Endothelial cell (in vitro differentiated cells): Measurements from ENCODE around the gene GPHB5. TPM values are rescaled to one million over a fixed set of nuclear protein-coding genes. Genes with fewer than 3 reads are reported as not detected.

Experiments
- DNase-seq: peaks from one replicate; pipeline ENCODE4 v3.0.0; 2021; ENCODE audit warnings: low spot score
- H3K27ac Mint-ChIP-seq: one replicate; pipeline ENCODE4 v1.8.0; 2021; ENCODE audit warnings: mixed read lengths, inconsistent platforms; ENCODE audit not compliant: unreplicated experiment
- H3K27me3 Mint-ChIP-seq: one replicate; pipeline ENCODE4 v1.8.0; 2021; ENCODE audit warnings: mild to moderate bottlenecking, moderate library complexity, mixed read lengths, inconsistent platforms; ENCODE audit not compliant: unreplicated experiment
- H3K36me3 Mint-ChIP-seq: one replicate; pipeline ENCODE4 v1.8.0; 2021; ENCODE audit warnings: mild to moderate bottlenecking, low read depth, mixed read lengths, inconsistent platforms; ENCODE audit not compliant: unreplicated experiment
- H3K4me1 Mint-ChIP-seq: one replicate; pipeline ENCODE4 v1.8.0; 2021; ENCODE audit warnings: mild to moderate bottlenecking, mixed read lengths, inconsistent platforms; ENCODE audit not compliant: unreplicated experiment
- H3K4me3 Mint-ChIP-seq: one replicate; pipeline ENCODE4 v1.8.0; 2021; ENCODE audit warnings: mild to moderate bottlenecking, mixed read lengths, inconsistent platforms; ENCODE audit not compliant: unreplicated experiment
- H3K9me3 Mint-ChIP-seq: one replicate; pipeline ENCODE4 v1.8.0; 2021; ENCODE audit warnings: mixed read lengths, inconsistent platforms; ENCODE audit not compliant: unreplicated experiment
- CTCF ChIP-seq: fragments of 200-600 bp; sonication (generic); IDR thresholded peaks from one replicate; pipeline ENCODE4 v1.5.0; 2021; ENCODE audit warnings: antibody characterized with exemption; ENCODE audit not compliant: unreplicated experiment
- total RNA-seq: library from RNA; stranded (reverse); fragmentation: NEBNext Ultra II Directional; extraction: Animal tissue kit (Norgen Biotek cat#: 25700); gene quantifications from one replicate; pipeline ENCODE4 v1.2.1, GENCODE V29; 2021; ENCODE audit not compliant: unreplicated experiment

The GPHB5 gene
- total RNA-seq, 1 donor from 2014 or later, result not detected

DNA sequence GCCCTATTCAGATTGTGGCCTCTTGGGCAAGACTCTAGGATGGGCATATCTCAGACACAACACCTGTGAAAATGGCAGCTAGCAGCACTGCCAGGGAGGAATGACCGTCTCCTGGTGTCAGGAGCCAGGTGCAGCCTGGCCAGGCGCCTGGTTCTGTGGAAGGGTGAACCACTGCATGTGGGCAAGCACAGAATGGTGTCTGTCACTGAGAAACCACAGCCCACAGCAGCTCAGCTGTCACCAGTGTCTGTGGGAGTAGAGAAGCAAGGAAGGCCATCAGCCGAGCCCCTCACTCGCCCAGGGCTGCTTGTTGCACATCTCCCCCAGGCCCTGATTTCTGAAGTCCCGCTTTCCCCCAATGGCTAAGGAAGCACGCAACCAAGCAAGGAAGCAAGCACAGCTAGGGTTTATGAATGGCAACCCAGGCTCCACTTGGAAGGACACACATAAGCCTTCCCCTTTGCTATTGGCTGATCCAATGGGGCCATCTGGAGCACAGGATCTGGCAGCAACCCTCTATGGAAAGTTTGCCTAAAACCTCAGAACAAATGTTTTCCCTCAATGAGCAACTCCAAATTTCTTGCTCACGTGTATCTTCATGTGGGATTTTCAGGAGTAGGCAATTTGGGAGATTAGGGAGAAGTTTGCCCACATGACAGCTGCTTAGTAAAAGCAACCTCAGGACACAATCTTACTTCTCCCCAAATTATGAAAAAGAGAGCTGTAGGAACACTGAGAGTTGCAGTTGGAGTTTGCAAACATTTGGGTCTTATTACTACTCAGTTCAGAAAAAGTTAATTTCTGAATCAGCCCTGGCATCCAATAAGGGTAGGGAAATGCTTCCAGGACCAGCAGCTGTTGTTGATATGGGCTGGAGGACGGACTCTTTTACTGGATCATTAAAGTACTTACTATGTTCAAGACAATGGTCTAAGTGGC is 44.7 kb downstream of the GPHB5 start:
- Mint-ChIP-seq H3K9me3 (no peaks in the 10 kb centered on the region), H3K4me1 (no peaks in the 10 kb centered on the region), H3K4me3 (no peak overlapping the region), H3K27ac (peak overlapping the region; percentile 13), H3K27me3 (no peaks in the 10 kb centered on the region), H3K36me3 (peaks cover 25% of the 10 kb centered on the region)
- no peak for TF ChIP-seq CTCF
- no peak for DNase-seq

GRCh38 chr14:63273129-63273528 is 45.6 kb downstream of the GPHB5 start:
- no peaks in the 10 kb centered on the region for H3K27me3 Mint-ChIP-seq
- no peak for DNase-seq
- H3K4me3 Mint-ChIP-seq, result no peak overlapping the region
- no peak overlapping the region for H3K27ac Mint-ChIP-seq
- H3K9me3 Mint-ChIP-seq, result no peaks in the 10 kb centered on the region
- H3K36me3 Mint-ChIP-seq, result peaks cover 31% of the 10 kb centered on the region
- H3K4me1 Mint-ChIP-seq, result no peaks in the 10 kb centered on the region
- no peak for TF ChIP-seq CTCF

DNA sequence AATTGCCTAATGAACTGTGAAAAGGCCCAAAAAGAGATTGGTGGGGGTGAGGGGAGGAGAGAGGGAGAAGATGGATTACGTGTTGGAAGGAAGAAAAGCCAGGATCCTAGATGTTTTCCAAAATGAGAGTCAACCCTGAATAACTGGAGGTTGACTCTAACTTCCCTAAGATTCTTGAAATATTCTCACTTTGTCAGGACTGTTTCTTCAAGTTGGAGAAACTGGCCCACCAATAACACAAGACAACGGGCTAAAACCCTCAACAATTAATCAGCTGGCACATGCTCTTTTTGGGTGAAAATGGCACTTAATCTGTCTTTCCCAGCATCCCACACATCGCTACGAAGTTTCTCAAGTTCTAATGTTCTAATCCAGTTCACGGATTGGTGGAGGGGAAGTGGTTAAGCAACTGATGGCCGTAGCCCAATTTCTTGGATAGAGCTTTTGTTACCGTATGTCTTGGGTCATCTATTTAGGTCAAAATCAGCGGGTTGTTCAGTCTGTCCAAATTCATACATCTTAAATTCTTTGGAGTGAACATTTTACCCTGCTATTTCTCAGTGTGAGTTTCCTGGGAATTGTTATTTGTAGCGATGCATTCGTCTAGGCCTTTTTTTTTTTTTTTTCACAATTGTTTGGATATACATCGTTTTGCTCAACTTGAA is 49.0 kb downstream of the GPHB5 start:
- peaks cover 4% of the 10 kb centered on the region for H3K27me3 Mint-ChIP-seq
- H3K36me3 Mint-ChIP-seq, result peaks cover 39% of the 10 kb centered on the region
- no peak overlapping the region for H3K4me3 Mint-ChIP-seq
- no peak for TF ChIP-seq CTCF
- no peak overlapping the region for H3K27ac Mint-ChIP-seq
- no peaks in the 10 kb centered on the region for H3K9me3 Mint-ChIP-seq
- DNase-seq, result no peak
- H3K4me1 Mint-ChIP-seq, result peaks cover 20% of the 10 kb centered on the region

- Mint-ChIP-seq H3K4me1 (peaks cover 20% of the 10 kb centered on the region), H3K27ac (no peak overlapping the region), H3K9me3 (no peaks in the 10 kb centered on the region), H3K36me3 (peaks cover 46% of the 10 kb centered on the region), H3K27me3 (peaks cover 4% of the 10 kb centered on the region), H3K4me3 (no peak overlapping the region)
- TF ChIP-seq CTCF, result no peak
- DNase-seq, result no peak
These were observed 50.0 kb downstream of the GPHB5 start for GRCh38 chr14:63268771-63269170.

DNA sequence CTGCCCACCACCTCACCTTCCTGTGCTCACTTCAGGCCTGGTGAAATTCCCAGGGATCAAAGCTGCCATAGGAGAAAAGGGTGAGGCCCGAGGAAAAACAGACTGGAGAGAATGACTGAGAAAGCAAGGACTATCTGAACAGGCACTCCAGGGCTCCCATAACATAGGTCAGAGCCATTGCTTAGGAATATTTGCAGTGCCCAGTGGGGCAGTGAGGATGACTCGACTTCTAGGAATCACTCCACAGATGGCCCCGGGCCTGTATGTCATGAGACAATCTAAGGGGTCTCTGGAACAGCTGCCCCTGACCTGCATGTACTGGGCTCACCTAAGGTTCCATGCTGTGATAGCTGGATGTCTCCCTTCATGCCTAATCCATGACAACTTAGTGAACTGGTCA is 51.6 kb downstream of the GPHB5 start:
- no peak for TF ChIP-seq CTCF
- no peaks in the 10 kb centered on the region for H3K9me3 Mint-ChIP-seq
- peaks cover 20% of the 10 kb centered on the region for H3K4me1 Mint-ChIP-seq

More for the DNA sequence above, 51.6 kb downstream of the GPHB5 start:
- peaks cover 7% of the 10 kb centered on the region for H3K27me3 Mint-ChIP-seq
- no peak for DNase-seq
- peak overlapping the region; percentile 28 for H3K4me3 Mint-ChIP-seq
- peaks cover 57% of the 10 kb centered on the region for H3K36me3 Mint-ChIP-seq
- peak overlapping the region; percentile 61 for H3K27ac Mint-ChIP-seq
